ENCODE measurements around the gene DCUN1D3.

DCUN1D3 gene

GRCh38 chr16:20899477-20900298 lies 470 bp downstream of the DCUN1D3 start:
- Histone ChIP-seq H3K9me3 (ENCODE audit: low read length) (no peaks in the 10 kb centered on the region; the same call in 1 of the 2 replicates), H2AFZ (ENCODE audit: low read length) (no peak overlapping the region), H3K79me2 (ENCODE audit: insufficient read depth, low read length) (no peaks in the 10 kb centered on the region)

GRCh38 chr16:20899071-20899470 lies 1.1 kb downstream of the DCUN1D3 start:
- H3F3A ChIP-seq (ENCODE audit: insufficient read depth, low read length), result 0 out of 2 replicates have a peak, but pooled peaks cover 6% of the 10 kb centered on the region
- no peak overlapping the region for H3K27ac ChIP-seq (ENCODE audit: low read depth, low read length, poor library complexity, severe bottlenecking)
- no peaks in the 10 kb centered on the region for H3K9me2 ChIP-seq (ENCODE audit: low read depth, low read length)
- no peaks in the 10 kb centered on the region; the same call in 1 of the 2 replicates for H3K9me3 ChIP-seq (ENCODE audit: low read length)
- peaks cover 24% of the 10 kb centered on the region for H3K36me3 ChIP-seq (ENCODE audit: insufficient read depth, low read length)
- peak overlapping the region; percentile 95 for H3K4me2 ChIP-seq (ENCODE audit: low read length)
- no peaks in the 10 kb centered on the region for H4K20me1 ChIP-seq (ENCODE audit: insufficient read depth, low read length)
- H3K79me2 ChIP-seq (ENCODE audit: insufficient read depth, low read length), result no peaks in the 10 kb centered on the region
- H3K9ac ChIP-seq (ENCODE audit: low read length), result peak overlapping the region; percentile 80; the same call in 1 of the 2 replicates
- TF ChIP-seq, protein P1, sequence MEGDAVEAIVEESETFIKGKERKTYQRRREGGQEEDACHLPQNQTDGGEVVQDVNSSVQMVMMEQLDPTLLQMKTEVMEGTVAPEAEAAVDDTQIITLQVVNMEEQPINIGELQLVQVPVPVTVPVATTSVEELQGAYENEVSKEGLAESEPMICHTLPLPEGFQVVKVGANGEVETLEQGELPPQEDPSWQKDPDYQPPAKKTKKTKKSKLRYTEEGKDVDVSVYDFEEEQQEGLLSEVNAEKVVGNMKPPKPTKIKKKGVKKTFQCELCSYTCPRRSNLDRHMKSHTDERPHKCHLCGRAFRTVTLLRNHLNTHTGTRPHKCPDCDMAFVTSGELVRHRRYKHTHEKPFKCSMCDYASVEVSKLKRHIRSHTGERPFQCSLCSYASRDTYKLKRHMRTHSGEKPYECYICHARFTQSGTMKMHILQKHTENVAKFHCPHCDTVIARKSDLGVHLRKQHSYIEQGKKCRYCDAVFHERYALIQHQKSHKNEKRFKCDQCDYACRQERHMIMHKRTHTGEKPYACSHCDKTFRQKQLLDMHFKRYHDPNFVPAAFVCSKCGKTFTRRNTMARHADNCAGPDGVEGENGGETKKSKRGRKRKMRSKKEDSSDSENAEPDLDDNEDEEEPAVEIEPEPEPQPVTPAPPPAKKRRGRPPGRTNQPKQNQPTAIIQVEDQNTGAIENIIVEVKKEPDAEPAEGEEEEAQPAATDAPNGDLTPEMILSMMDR (IDR thresholded peaks at IDR 0.05; ENCODE audit: low read length), result no peak
- TF ChIP-seq EZH2 (IDR thresholded peaks at IDR 0.05; ENCODE audit: borderline replicate concordance, low read length), result no peak
- no peak overlapping the region for H2AFZ ChIP-seq (ENCODE audit: low read length)
- peaks cover 37% of the 10 kb centered on the region for H3K4me1 ChIP-seq (ENCODE audit: insufficient read depth, low read length, severe bottlenecking)
- H3K4me3 ChIP-seq (ENCODE audit: low read depth, low read length, poor library complexity, severe bottlenecking), result peak overlapping the region; percentile 99
- no peaks in the 10 kb centered on the region for H3K27me3 ChIP-seq (ENCODE audit: insufficient read depth, low read length)

More at GRCh38 chr16:20899477-20900298, 470 bp downstream of the DCUN1D3 start:
- H3F3A ChIP-seq (ENCODE audit: insufficient read depth, low read length), result 0 out of 2 replicates have a peak, but pooled peaks cover 6% of the 10 kb centered on the region
- TF ChIP-seq, protein P1 (IDR thresholded peaks at IDR 0.05; ENCODE audit: low read length), result no peak
- TF ChIP-seq EZH2 (IDR thresholded peaks at IDR 0.05; ENCODE audit: borderline replicate concordance, low read length), result no peak
- peak overlapping the region; percentile 80 for H3K9ac ChIP-seq (ENCODE audit: low read length)
- no peak overlapping the region for H3K27ac ChIP-seq (ENCODE audit: low read depth, low read length, poor library complexity, severe bottlenecking)
- H3K4me3 ChIP-seq (ENCODE audit: low read depth, low read length, poor library complexity, severe bottlenecking), result peak overlapping the region; percentile 99
- H3K27me3 ChIP-seq (ENCODE audit: insufficient read depth, low read length), result no peaks in the 10 kb centered on the region
- peak overlapping the region; percentile 95 for H3K4me2 ChIP-seq (ENCODE audit: low read length)
- H3K36me3 ChIP-seq (ENCODE audit: insufficient read depth, low read length), result peaks cover 24% of the 10 kb centered on the region
- no peaks in the 10 kb centered on the region for H3K9me2 ChIP-seq (ENCODE audit: low read depth, low read length)
- H4K20me1 ChIP-seq (ENCODE audit: insufficient read depth, low read length), result no peaks in the 10 kb centered on the region
- H3K4me1 ChIP-seq (ENCODE audit: insufficient read depth, low read length, severe bottlenecking), result peaks cover 43% of the 10 kb centered on the region

DNA sequence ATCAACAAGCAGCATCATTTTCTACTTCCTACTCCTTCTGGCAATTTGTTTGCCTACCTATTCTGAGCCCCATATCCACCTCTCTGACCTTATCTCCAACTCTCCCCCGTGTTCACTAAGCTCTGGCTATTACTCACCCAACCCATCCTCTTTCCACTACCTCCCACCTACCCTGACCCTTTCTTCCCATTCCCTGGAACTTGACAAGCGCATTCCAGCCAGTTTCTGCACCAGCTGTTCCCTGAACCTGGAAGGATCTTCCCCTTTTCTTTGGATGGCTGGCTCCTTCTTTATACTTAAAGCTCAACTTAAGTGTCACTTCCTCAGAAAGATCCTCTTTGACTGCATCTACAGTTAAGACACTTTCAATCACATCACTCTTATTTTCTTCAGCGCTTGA lies 2.2 kb downstream of the DCUN1D3 start:
- Histone ChIP-seq H3K9ac (ENCODE audit: low read length) (no peak overlapping the region), H3K9me3 (ENCODE audit: low read length) (no peaks in the 10 kb centered on the region; the same call in 1 of the 2 replicates), H3K27me3 (ENCODE audit: insufficient read depth, low read length) (no peaks in the 10 kb centered on the region), H4K20me1 (ENCODE audit: insufficient read depth, low read length) (no peaks in the 10 kb centered on the region), H3K4me2 (ENCODE audit: low read length) (no peak overlapping the region), H3K36me3 (ENCODE audit: insufficient read depth, low read length) (peaks cover 17% of the 10 kb centered on the region), H3K27ac (ENCODE audit: low read depth, low read length, poor library complexity, severe bottlenecking) (no peak overlapping the region), H3K79me2 (ENCODE audit: insufficient read depth, low read length) (no peaks in the 10 kb centered on the region), H3K4me1 (ENCODE audit: insufficient read depth, low read length, severe bottlenecking) (peaks cover 27% of the 10 kb centered on the region), H3F3A (ENCODE audit: insufficient read depth, low read length) (0 out of 2 replicates have a peak, but pooled peaks cover 6% of the 10 kb centered on the region), H3K9me2 (ENCODE audit: low read depth, low read length) (no peaks in the 10 kb centered on the region), H3K4me3 (ENCODE audit: low read depth, low read length, poor library complexity, severe bottlenecking) (no peak overlapping the region), H2AFZ (ENCODE audit: low read length) (no peak overlapping the region)
- TF ChIP-seq EZH2 (IDR thresholded peaks at IDR 0.05; ENCODE audit: borderline replicate concordance, low read length), result no peak
- TF ChIP-seq, protein P1 (IDR thresholded peaks at IDR 0.05; ENCODE audit: low read length), result no peak
